Smooth muscle cell (in vitro differentiated cells): ENCODE results near the gene FOXD3. TPM values are rescaled to one million over a fixed set of nuclear protein-coding genes. Genes with fewer than 3 reads are reported as not detected.

Experiments used
- DNase-seq: peaks from one replicate; lab custom pipeline; 2025; ENCODE audit not compliant: unreplicated experiment; lab: John Stamatoyannopoulos, UW
- H2AFZ ChIP-seq: fragments of 200-600 bp; sonication (generic); 2 replicates; pipeline ENCODE4 v1.6.0; 2016; ENCODE audit warnings: antibody characterized with exemption, low read depth, mild to moderate bottlenecking
- H3F3A ChIP-seq: fragments of 200-600 bp; sonication (generic); 2 replicates; pipeline ENCODE4 v1.6.0; 2017; ENCODE audit warnings: antibody characterized with exemption, low read depth
- H3K27ac ChIP-seq: fragments of 200-600 bp; sonication (generic); 2 replicates; pipeline ENCODE4 v1.5.1; 2016; ENCODE audit warnings: low read depth, mild to moderate bottlenecking
- H3K27me3 ChIP-seq: fragments of 200-600 bp; sonication (generic); 2 replicates; pipeline ENCODE4 v1.6.1; 2016; ENCODE audit warnings: low read depth, mild to moderate bottlenecking
- H3K36me3 ChIP-seq: fragments of 200-600 bp; sonication (generic); 2 replicates; pipeline ENCODE4 v1.5.1; 2016; ENCODE audit warnings: low read depth
- H3K4me1 ChIP-seq: fragments of 200-600 bp; sonication (generic); 2 replicates; pipeline ENCODE4 v1.5.1; 2016; ENCODE audit warnings: low read depth
- H3K4me2 ChIP-seq: fragments of 200-600 bp; sonication (generic); 2 replicates; pipeline ENCODE4 v1.6.0; 2016; ENCODE audit warnings: mild to moderate bottlenecking
- H3K4me3 ChIP-seq: fragments of 200-600 bp; sonication (generic); 2 replicates; pipeline ENCODE4 v1.5.1; 2016; ENCODE audit warnings: mild to moderate bottlenecking
- H3K79me2 ChIP-seq: fragments of 200-600 bp; sonication (generic); 2 replicates; pipeline ENCODE4 v1.6.0; 2016; ENCODE audit warnings: low read depth, mild to moderate bottlenecking
- H3K9ac ChIP-seq: fragments of 200-600 bp; sonication (generic); 2 replicates; pipeline ENCODE4 v1.6.0; 2016; ENCODE audit warnings: low read depth
- H3K9me3 ChIP-seq: fragments of 200-600 bp; sonication (generic); replicated peaks from 2 replicates; pipeline ENCODE4 v1.5.1; 2016; ENCODE audit warnings: low read depth
- H4K20me1 ChIP-seq: fragments of 200-600 bp; sonication (generic); 2 replicates; pipeline ENCODE4 v1.6.0; 2016; ENCODE audit warnings: low read depth
- CTCF ChIP-seq: fragments of 200-600 bp; sonication (generic); IDR thresholded peaks from 2 replicates; pipeline ENCODE4 v1.5.1; 2017; ENCODE audit warnings: borderline replicate concordance, mild to moderate bottlenecking, antibody characterized with exemption; ENCODE audit not compliant: insufficient read depth, poor library complexity, severe bottlenecking
- WGBS: methylation state at CpG from one replicate; pipeline ENCODE4 v1.1.7; 2016; ENCODE audit warnings: low lambda C conversion rate; 5-methylcytosine and 5-hydroxymethylcytosine counted together
- polyA plus RNA-seq: library from polyadenylated mRNA; unstranded; fragments of >200 nt; fragmentation: Nextera tagmentation; extraction: Ambion mirVana; gene quantifications from 2 replicates; pipeline ENCODE4 v1.2.1, GENCODE V29; 2016
- total RNA-seq: library from RNA; depleted of rRNA; stranded (reverse); fragments of >200 nt; gene quantifications from 2 replicates; pipeline ENCODE4 v1.2.3, GENCODE V29; 2014

The FOXD3 gene
- total RNA-seq, result not detected in 2 replicates
- polyA plus RNA-seq, result not detected in 2 replicates

- H3K4me3 ChIP-seq, result peak within 1 kb of the TSS; percentile 51
- no peaks in the 10 kb centered on the region for H3K36me3 ChIP-seq
- no peak for TF ChIP-seq CTCF
- H2AFZ ChIP-seq, result peak within 1 kb of the TSS; percentile 75
- WGBS, result 3% methylated on average over 40 of the region's 85 CpGs
- H3K79me2 ChIP-seq, result no peaks in the 10 kb centered on the region
- no peaks in the 10 kb centered on the region for H3F3A ChIP-seq
- peaks cover 100% of the 10 kb centered on the region for H3K27me3 ChIP-seq
- H3K27ac ChIP-seq, result no peak within 1 kb of the TSS
- H3K4me2 ChIP-seq, result peak within 1 kb of the TSS; percentile 86
- DNase-seq, result no peak
- no peaks in the 10 kb centered on the region for H4K20me1 ChIP-seq
- H3K9me3 ChIP-seq, result no peaks in the 10 kb centered on the region
- peaks cover 16% of the 10 kb centered on the region for H3K4me1 ChIP-seq
- H3K9ac ChIP-seq, result no peak within 1 kb of the TSS
Observed at GRCh38 chr1:63322114-63322943, at the start of gene FOXD3. Gene FOXD3 (plus strand): TSS chr1:63322567. CDS start chr1:63323059, 492 bp downstream.

DNA sequence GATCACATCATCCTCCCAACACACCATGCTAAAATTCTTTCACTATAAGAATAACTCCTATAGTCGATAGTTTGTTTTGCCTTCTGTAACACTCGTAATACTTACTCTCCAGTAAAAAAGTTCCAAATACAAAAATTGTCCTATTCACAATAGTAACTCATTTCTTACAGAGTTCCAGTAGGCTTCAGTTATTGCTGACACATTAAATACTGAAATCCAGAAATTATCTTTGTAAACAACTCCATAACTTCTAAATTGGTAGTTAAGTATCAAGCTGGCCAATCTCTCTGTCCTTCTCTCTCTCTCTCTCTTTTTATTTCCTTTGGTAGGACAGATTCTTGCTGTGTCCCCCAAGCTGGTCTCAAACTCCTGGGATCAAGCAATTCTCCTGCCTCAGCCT lies 49.6 kb upstream of the FOXD3 start:
- Histone ChIP-seq H3F3A (no peaks in the 10 kb centered on the region), H3K36me3 (no peaks in the 10 kb centered on the region), H4K20me1 (no peaks in the 10 kb centered on the region), H3K9me3 (no peaks in the 10 kb centered on the region), H3K4me1 (peaks cover 9% of the 10 kb centered on the region), H3K27ac (no peak overlapping the region), H2AFZ (no peak overlapping the region), H3K79me2 (no peaks in the 10 kb centered on the region), H3K4me3 (no peak overlapping the region), H3K27me3 (peaks cover 12% of the 10 kb centered on the region), H3K9ac (no peak overlapping the region), H3K4me2 (no peak overlapping the region)
- WGBS, result 99% methylated on average over 2 of the region's 2 CpGs
- DNase-seq, result no peak
- TF ChIP-seq CTCF, result no peak

DNA sequence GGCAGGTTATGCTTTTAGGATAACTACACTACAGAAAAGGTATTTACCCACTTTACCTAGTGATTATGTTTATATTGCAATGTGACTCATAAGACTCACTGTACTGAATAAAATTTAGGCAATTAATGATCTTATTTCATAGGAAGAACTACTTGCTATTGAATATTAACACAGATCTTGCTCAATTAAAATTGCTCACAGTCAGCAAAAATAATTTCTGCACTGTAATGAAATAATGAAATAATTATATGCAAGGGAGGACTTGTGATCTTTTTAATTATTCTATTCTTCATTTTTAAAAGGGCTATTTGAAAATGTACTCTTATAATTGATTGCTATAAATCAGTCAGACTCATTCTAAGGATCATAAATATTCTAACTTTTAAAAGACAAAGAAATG lies 48.0 kb upstream of the FOXD3 start:
- H3K79me2 ChIP-seq, result no peaks in the 10 kb centered on the region
- H3K4me1 ChIP-seq, result peaks cover 9% of the 10 kb centered on the region
- no peaks in the 10 kb centered on the region for H4K20me1 ChIP-seq
- H3K4me2 ChIP-seq, result no peak overlapping the region
- H3F3A ChIP-seq, result no peaks in the 10 kb centered on the region
- TF ChIP-seq CTCF, result no peak
- H3K27me3 ChIP-seq, result peaks cover 12% of the 10 kb centered on the region
- no peak overlapping the region for H3K27ac ChIP-seq
- no peaks in the 10 kb centered on the region for H3K9me3 ChIP-seq
- no peak overlapping the region for H2AFZ ChIP-seq
- no peak overlapping the region for H3K4me3 ChIP-seq
- no peak overlapping the region for H3K9ac ChIP-seq
- no peaks in the 10 kb centered on the region for H3K36me3 ChIP-seq
- no peak for DNase-seq

DNA sequence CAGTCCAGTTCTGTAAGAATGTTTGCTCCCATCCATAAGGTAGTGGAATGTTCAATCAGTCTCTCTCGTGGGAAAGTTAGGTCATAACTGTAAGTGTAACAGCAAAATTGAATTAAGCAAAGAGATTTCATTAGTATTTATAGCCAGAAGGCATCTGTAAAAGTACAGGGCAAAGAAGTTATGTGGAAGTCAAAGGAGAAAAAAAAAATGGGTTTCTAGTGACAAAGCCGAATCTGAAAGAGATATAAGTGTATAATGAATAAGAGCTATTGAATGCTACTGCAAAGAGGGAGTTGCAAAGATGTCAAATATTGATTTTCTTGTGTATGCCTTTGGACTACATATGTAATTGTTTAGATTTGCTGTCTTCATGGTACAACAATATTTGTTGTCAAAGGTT lies 47.4 kb upstream of the FOXD3 start:
- 83% methylated on average over 2 of the region's 2 CpGs for WGBS
- Histone ChIP-seq H3K9ac (no peak overlapping the region), H2AFZ (no peak overlapping the region), H4K20me1 (no peaks in the 10 kb centered on the region), H3K79me2 (no peaks in the 10 kb centered on the region), H3K4me2 (no peak overlapping the region), H3K4me1 (peaks cover 9% of the 10 kb centered on the region), H3K36me3 (no peaks in the 10 kb centered on the region), H3K4me3 (no peak overlapping the region), H3K27me3 (peaks cover 12% of the 10 kb centered on the region), H3K9me3 (no peaks in the 10 kb centered on the region), H3F3A (no peaks in the 10 kb centered on the region), H3K27ac (no peak overlapping the region)
- no peak for DNase-seq
- TF ChIP-seq CTCF, result no peak
